Tibial nerve (tissue), 4 donors: ENCODE measurements around the gene MRPL34.

Experiments
- CTCF ChIP-seq, 5 experiments: fragments of 200-600 bp in 3 of 5; fragments of 450-650 bp in 2 of 5; sonication (generic) in 3 of 5; IDR thresholded peaks; one replicate each; pipeline ENCODE4 v1.5.1; 2016 to 2019; ENCODE audit warnings: antibody characterized with exemption in 5 of 5, mild to moderate bottlenecking in 3 of 5, moderate library complexity in 2 of 5
- EP300 ChIP-seq, 2 donors: sonication (generic); formaldehyde crosslinking; IDR thresholded peaks; one replicate each; pipeline ENCODE4 v1.6.1; 2017; ENCODE audit warnings: antibody characterized with exemption in 2 of 2, mild to moderate bottlenecking in 1 of 2
- POLR2A ChIP-seq, 2 donors: fragments of 450-650 bp; IDR thresholded peaks; one replicate each; pipeline ENCODE4 v1.6.1; 2017; ENCODE audit warnings: antibody characterized with exemption in 2 of 2, mild to moderate bottlenecking in 2 of 2, moderate library complexity in 2 of 2

- TF ChIP-seq CTCF (IDR thresholded peaks at IDR 0.05) (no peak), POLR2A (IDR thresholded peaks at IDR 0.05) (no peak), EP300 (IDR thresholded peaks at IDR 0.05) (no peak)
Measured at GRCh38 chr19:17340871-17341357, 35.2 kb downstream of the MRPL34 start.
